IMR-90 (cell line): ENCODE results near the gene TMEM63A.

Experiments used
- BHLHE40 ChIP-seq: fragments of 150-350 bp; IDR thresholded peaks from 2 replicates; pipeline ENCODE4 v1.6.1; 2016; ENCODE audit warnings: mild to moderate bottlenecking, low read depth, low read length
- CEBPB ChIP-seq: IDR thresholded peaks from 2 replicates; pipeline ENCODE4 v1.6.1; 2012; ENCODE audit warnings: low read depth, low read length, improper control_type of control experiment
- CHD1 ChIP-seq: IDR thresholded peaks from 2 replicates; pipeline ENCODE4 v1.6.1; 2012; ENCODE audit warnings: low read depth, low read length, improper control_type of control experiment
- CTCF ChIP-seq: conservative IDR thresholded peaks from 2 replicates; pipeline ENCODE4 v1.5.1; 2012; ENCODE audit warnings: mild to moderate bottlenecking, low read depth, low read length, improper control_type of control experiment
- MAFK ChIP-seq: IDR thresholded peaks from 2 replicates; pipeline ENCODE4 v1.6.1; 2012; ENCODE audit warnings: low read depth, low read length, improper control_type of control experiment
- MXI1 ChIP-seq: IDR thresholded peaks from 2 replicates; pipeline ENCODE4 v1.6.1; 2012; ENCODE audit warnings: low read depth, mild to moderate bottlenecking, low read length, moderate library complexity, borderline replicate concordance
- NFE2L2 ChIP-seq: fragments of 150-350 bp; IDR thresholded peaks from 2 replicates; pipeline ENCODE4 v1.6.1; 2016; ENCODE audit warnings: low read depth, mild to moderate bottlenecking, low read length
- POLR2A ChIP-seq: IDR thresholded peaks from 2 replicates; pipeline ENCODE4 v1.6.1; 2012; ENCODE audit warnings: mild to moderate bottlenecking, low read depth, low read length
- RAD21 ChIP-seq: IDR thresholded peaks from 2 replicates; pipeline ENCODE4 v1.6.1; 2012; ENCODE audit warnings: low read length, improper control_type of control experiment

GRCh38 chr1:225866981-225867380 is 15.2 kb downstream of the TMEM63A start:
- TF ChIP-seq CTCF (no peak), CEBPB (no peak), MAFK (no peak), POLR2A (no peak), NFE2L2 (no peak), CHD1 (no peak), RAD21 (no peak), MXI1 (no peak), BHLHE40 (no peak)
